ENCODE results near the gene ESR1. TPM values are rescaled to one million over a fixed set of nuclear protein-coding genes. Genes with fewer than 3 reads are reported as not detected.
A peak's percentile ranks its signal among the peaks of the same experiment; 100 is the strongest.

ESR1 gene
- total RNA-seq, 1 experiment from 2014 or later: 4.1 TPM

GRCh38 chr6:151826517-151827142 is 19.1 kb downstream of the ESR1 start:
- no peak overlapping the region for H3K4me2 ChIP-seq (ENCODE audit: low read depth, low read length, poor library complexity, severe bottlenecking)
- H3K9ac ChIP-seq (ENCODE audit: low read length): no peak overlapping the region
- H2AFZ ChIP-seq (ENCODE audit: low read length): no peak overlapping the region
- H3K4me1 ChIP-seq (ENCODE audit: low read length): peaks cover 20% of the 10 kb centered on the region
- no peaks in the 10 kb centered on the region for H3K9me3 ChIP-seq (ENCODE audit: low read length)
- no peak overlapping the region for H3K4me3 ChIP-seq (ENCODE audit: low read length)
- H3K36me3 ChIP-seq (ENCODE audit: insufficient read depth, low read length): no peaks in the 10 kb centered on the region
- H3K79me2 ChIP-seq (ENCODE audit: low read length): no peaks in the 10 kb centered on the region
- no peak overlapping the region for H3K27ac ChIP-seq (ENCODE audit: low read length)
- no peaks in the 10 kb centered on the region for H3K9me2 ChIP-seq (replicated peaks; ENCODE audit: insufficient read depth, low read length)
- no peaks in the 10 kb centered on the region; the same call in none of the 2 replicates for H4K20me1 ChIP-seq (ENCODE audit: insufficient read depth, low read depth, low read length)
- no peak for DNase-seq
- no peaks in the 10 kb centered on the region for H3K27me3 ChIP-seq (ENCODE audit: low read length)

GRCh38 chr6:151832710-151833109 is 25.2 kb downstream of the ESR1 start:
- DNase-seq: no peak
- Histone ChIP-seq H3K9ac (ENCODE audit: low read length) (no peak overlapping the region), H3K9me2 (replicated peaks; ENCODE audit: insufficient read depth, low read length) (no peaks in the 10 kb centered on the region), H2AFZ (ENCODE audit: low read length) (no peak overlapping the region), H3K4me1 (ENCODE audit: low read length) (peaks cover 5% of the 10 kb centered on the region; the same call in 1 of the 2 replicates), H3K27me3 (ENCODE audit: low read length) (no peaks in the 10 kb centered on the region), H3K4me2 (ENCODE audit: low read depth, low read length, poor library complexity, severe bottlenecking) (no peak overlapping the region), H3K9me3 (ENCODE audit: low read length) (no peaks in the 10 kb centered on the region), H3K36me3 (ENCODE audit: insufficient read depth, low read length) (no peaks in the 10 kb centered on the region), H4K20me1 (ENCODE audit: insufficient read depth, low read depth, low read length) (peaks cover 4% of the 10 kb centered on the region), H3K4me3 (ENCODE audit: low read length) (no peak overlapping the region), H3K27ac (ENCODE audit: low read length) (no peak overlapping the region), H3K79me2 (ENCODE audit: low read length) (no peaks in the 10 kb centered on the region)

- H3K9me3 ChIP-seq (ENCODE audit: low read length): no peaks in the 10 kb centered on the region
Measured at GRCh38 chr6:151835396-151835795, 27.9 kb downstream of the ESR1 start.

GRCh38 chr6:151837223-151837622 is 29.7 kb downstream of the ESR1 start:
- Histone ChIP-seq H2AFZ (ENCODE audit: low read length) (no peak overlapping the region), H3K79me2 (ENCODE audit: low read length) (no peaks in the 10 kb centered on the region), H3K4me2 (ENCODE audit: low read depth, low read length, poor library complexity, severe bottlenecking) (no peak overlapping the region), H3K27ac (ENCODE audit: low read length) (no peak overlapping the region), H3K27me3 (ENCODE audit: low read length) (no peaks in the 10 kb centered on the region), H3K9me2 (replicated peaks; ENCODE audit: insufficient read depth, low read length) (no peaks in the 10 kb centered on the region), H4K20me1 (ENCODE audit: insufficient read depth, low read depth, low read length) (0 out of 2 replicates have a peak, but pooled peaks cover 4% of the 10 kb centered on the region), H3K9me3 (ENCODE audit: low read length) (no peaks in the 10 kb centered on the region), H3K36me3 (ENCODE audit: insufficient read depth, low read length) (no peaks in the 10 kb centered on the region), H3K9ac (ENCODE audit: low read length) (no peak overlapping the region), H3K4me1 (ENCODE audit: low read length) (no peaks in the 10 kb centered on the region), H3K4me3 (ENCODE audit: low read length) (no peak overlapping the region)
- DNase-seq: no peak

More at GRCh38 chr6:151835396-151835795, 27.9 kb downstream of the ESR1 start:
- H3K27ac ChIP-seq (ENCODE audit: low read length): no peak overlapping the region
- no peak for DNase-seq
- H3K27me3 ChIP-seq (ENCODE audit: low read length): no peaks in the 10 kb centered on the region
- H3K36me3 ChIP-seq (ENCODE audit: insufficient read depth, low read length): no peaks in the 10 kb centered on the region
- H3K4me1 ChIP-seq (ENCODE audit: low read length): no peaks in the 10 kb centered on the region
- no peak overlapping the region for H3K4me2 ChIP-seq (ENCODE audit: low read depth, low read length, poor library complexity, severe bottlenecking)
- H3K9me2 ChIP-seq (replicated peaks; ENCODE audit: insufficient read depth, low read length): no peaks in the 10 kb centered on the region
- no peak overlapping the region for H2AFZ ChIP-seq (ENCODE audit: low read length)
- 0 out of 2 replicates have a peak, but pooled peaks cover 4% of the 10 kb centered on the region for H4K20me1 ChIP-seq (ENCODE audit: insufficient read depth, low read depth, low read length)
- no peak overlapping the region for H3K4me3 ChIP-seq (ENCODE audit: low read length)
- no peaks in the 10 kb centered on the region for H3K79me2 ChIP-seq (ENCODE audit: low read length)
- no peak overlapping the region for H3K9ac ChIP-seq (ENCODE audit: low read length)

- H3K27me3 ChIP-seq (ENCODE audit: low read length): no peaks in the 10 kb centered on the region
- no peak overlapping the region for H2AFZ ChIP-seq (ENCODE audit: low read length)
- H3K9ac ChIP-seq (ENCODE audit: low read length): no peak overlapping the region
- no peaks in the 10 kb centered on the region for H4K20me1 ChIP-seq (ENCODE audit: insufficient read depth, low read depth, low read length)
- no peaks in the 10 kb centered on the region for H3K4me1 ChIP-seq (ENCODE audit: low read length)
- H3K27ac ChIP-seq (ENCODE audit: low read length): no peak overlapping the region
- no peaks in the 10 kb centered on the region for H3K79me2 ChIP-seq (ENCODE audit: low read length)
- H3K4me3 ChIP-seq (ENCODE audit: low read length): no peak overlapping the region
- H3K4me2 ChIP-seq (ENCODE audit: low read depth, low read length, poor library complexity, severe bottlenecking): no peak overlapping the region
- no peaks in the 10 kb centered on the region for H3K9me2 ChIP-seq (replicated peaks; ENCODE audit: insufficient read depth, low read length)
- no peaks in the 10 kb centered on the region for H3K9me3 ChIP-seq (ENCODE audit: low read length)
- 0 out of 2 replicates have a peak, but pooled peaks cover 4% of the 10 kb centered on the region for H3K36me3 ChIP-seq (ENCODE audit: insufficient read depth, low read length)
- DNase-seq: no peak
Measured at GRCh38 chr6:151842816-151843215, 35.3 kb downstream of the ESR1 start.

GRCh38 chr6:151847064-151847463 is 39.6 kb downstream of the ESR1 start:
- H4K20me1 ChIP-seq (ENCODE audit: insufficient read depth, low read depth, low read length): no peaks in the 10 kb centered on the region
- DNase-seq: peak; percentile 83
- no peak overlapping the region for H3K9ac ChIP-seq (ENCODE audit: low read length)
- H3K9me3 ChIP-seq (ENCODE audit: low read length): no peaks in the 10 kb centered on the region
- H3K36me3 ChIP-seq (ENCODE audit: insufficient read depth, low read length): 0 out of 2 replicates have a peak, but pooled peaks cover 4% of the 10 kb centered on the region
- no peak overlapping the region for H3K4me2 ChIP-seq (ENCODE audit: low read depth, low read length, poor library complexity, severe bottlenecking)
- no peaks in the 10 kb centered on the region for H3K4me1 ChIP-seq (ENCODE audit: low read length)
- H3K4me3 ChIP-seq (ENCODE audit: low read length): no peak overlapping the region
- H2AFZ ChIP-seq (ENCODE audit: low read length): no peak overlapping the region
- H3K27me3 ChIP-seq (ENCODE audit: low read length): no peaks in the 10 kb centered on the region
- no peaks in the 10 kb centered on the region for H3K79me2 ChIP-seq (ENCODE audit: low read length)
- H3K27ac ChIP-seq (ENCODE audit: low read length): no peak overlapping the region
- no peaks in the 10 kb centered on the region for H3K9me2 ChIP-seq (replicated peaks; ENCODE audit: insufficient read depth, low read length)

- no peak for DNase-seq
- Histone ChIP-seq H3K79me2 (ENCODE audit: low read length) (no peaks in the 10 kb centered on the region), H3K27me3 (ENCODE audit: low read length) (no peaks in the 10 kb centered on the region), H3K9ac (ENCODE audit: low read length) (no peak overlapping the region), H3K9me2 (replicated peaks; ENCODE audit: insufficient read depth, low read length) (no peaks in the 10 kb centered on the region), H3K4me1 (ENCODE audit: low read length) (no peaks in the 10 kb centered on the region), H4K20me1 (ENCODE audit: insufficient read depth, low read depth, low read length) (no peaks in the 10 kb centered on the region), H3K27ac (ENCODE audit: low read length) (no peak overlapping the region), H3K4me2 (ENCODE audit: low read depth, low read length, poor library complexity, severe bottlenecking) (no peak overlapping the region), H2AFZ (ENCODE audit: low read length) (no peak overlapping the region), H3K36me3 (ENCODE audit: insufficient read depth, low read length) (no peaks in the 10 kb centered on the region), H3K9me3 (ENCODE audit: low read length) (no peaks in the 10 kb centered on the region), H3K4me3 (ENCODE audit: low read length) (no peak overlapping the region)
Measured at GRCh38 chr6:151850479-151851003, 43.1 kb downstream of the ESR1 start.

GRCh38 chr6:151858294-151858693 is 50.8 kb downstream of the ESR1 start:
- H3K27me3 ChIP-seq (ENCODE audit: low read length): no peaks in the 10 kb centered on the region
- no peaks in the 10 kb centered on the region for H3K4me1 ChIP-seq (ENCODE audit: low read length)
- H3K9me2 ChIP-seq (replicated peaks; ENCODE audit: insufficient read depth, low read length): no peaks in the 10 kb centered on the region
- no peak overlapping the region for H3K4me2 ChIP-seq (ENCODE audit: low read depth, low read length, poor library complexity, severe bottlenecking)
- H3K36me3 ChIP-seq (ENCODE audit: insufficient read depth, low read length): no peaks in the 10 kb centered on the region
- H3K27ac ChIP-seq (ENCODE audit: low read length): no peak overlapping the region
- H4K20me1 ChIP-seq (ENCODE audit: insufficient read depth, low read depth, low read length): no peaks in the 10 kb centered on the region
- H3K4me3 ChIP-seq (ENCODE audit: low read length): no peak overlapping the region
- no peak for DNase-seq
- H3K9ac ChIP-seq (ENCODE audit: low read length): no peak overlapping the region
- no peaks in the 10 kb centered on the region for H3K79me2 ChIP-seq (ENCODE audit: low read length)
- no peak overlapping the region for H2AFZ ChIP-seq (ENCODE audit: low read length)
- H3K9me3 ChIP-seq (ENCODE audit: low read length): no peaks in the 10 kb centered on the region

Data from Karpas-422 (cell line).